Skin epidermis (tissue), 12 donors: ENCODE results near the gene CHID1.

Experiments used
- H3K27ac ChIP-seq, 21 experiments: fragments of 200-600 bp; sonication (generic) in 11 of 21; one replicate each; pipeline ENCODE4 v1.5.0; 2020; ENCODE audit warnings: mild to moderate bottlenecking in 3 of 21, inconsistent platforms in 2 of 21, moderate library complexity in 2 of 21
- H3K4me3 ChIP-seq, 7 experiments: fragments of 200-600 bp; sonication (generic) in 2 of 7; one replicate each; pipeline ENCODE4 v1.5.0; 2020; ENCODE audit warnings: inconsistent platforms in 2 of 7, mild to moderate bottlenecking in 2 of 7, moderate library complexity in 1 of 7

Gene CHID1

GRCh38 chr11:855330-855674 lies 55.3 kb downstream of the CHID1 start:
- Histone ChIP-seq H3K4me3 (no peak overlapping the region), H3K27ac (peak overlapping the region in 1 of 21 experiments; percentile 20)

GRCh38 chr11:854601-855329 lies 55.8 kb downstream of the CHID1 start:
- Histone ChIP-seq H3K27ac (peak overlapping the region in 1 of 21 experiments; percentile 20), H3K4me3 (no peak overlapping the region)

DNA sequence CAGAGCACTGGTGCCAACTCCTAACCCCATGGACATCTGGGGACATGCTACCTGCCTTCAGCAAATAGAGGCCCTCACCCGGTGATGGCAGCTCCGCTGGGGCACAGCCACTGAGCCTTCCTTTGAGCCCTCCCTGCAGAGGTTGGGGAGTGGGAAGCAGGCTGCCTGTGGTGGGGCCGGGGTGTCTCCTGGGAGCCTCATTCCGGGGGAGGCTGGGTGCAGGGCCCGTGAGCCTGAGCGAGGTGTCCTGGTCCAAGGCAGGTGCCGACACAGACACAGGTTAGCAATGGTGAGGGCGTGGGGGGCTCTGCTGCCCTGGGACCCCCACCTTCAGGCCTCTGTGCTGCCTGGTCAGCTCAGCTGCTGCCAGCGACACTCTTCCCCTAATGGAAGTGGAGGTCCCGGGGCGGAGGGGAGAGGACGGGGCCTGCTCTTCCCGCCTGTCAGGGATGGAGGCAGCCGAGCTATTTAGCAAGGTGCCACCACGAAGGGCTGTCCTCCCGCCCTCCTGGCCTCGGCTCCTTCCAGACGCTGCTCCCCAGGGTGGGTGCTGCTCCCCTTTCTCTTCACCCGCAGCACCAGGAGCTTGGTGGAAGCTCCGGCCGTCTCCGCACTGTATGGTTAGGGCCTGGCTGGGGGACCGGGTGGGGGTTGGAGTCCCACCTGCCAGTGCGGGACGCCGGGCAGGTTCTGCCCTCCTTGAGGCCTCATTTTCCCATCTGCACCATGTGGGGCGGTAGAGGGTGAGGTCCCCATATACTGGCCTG lies 56.7 kb downstream of the CHID1 start:
- H3K4me3 ChIP-seq = no peak overlapping the region

DNA sequence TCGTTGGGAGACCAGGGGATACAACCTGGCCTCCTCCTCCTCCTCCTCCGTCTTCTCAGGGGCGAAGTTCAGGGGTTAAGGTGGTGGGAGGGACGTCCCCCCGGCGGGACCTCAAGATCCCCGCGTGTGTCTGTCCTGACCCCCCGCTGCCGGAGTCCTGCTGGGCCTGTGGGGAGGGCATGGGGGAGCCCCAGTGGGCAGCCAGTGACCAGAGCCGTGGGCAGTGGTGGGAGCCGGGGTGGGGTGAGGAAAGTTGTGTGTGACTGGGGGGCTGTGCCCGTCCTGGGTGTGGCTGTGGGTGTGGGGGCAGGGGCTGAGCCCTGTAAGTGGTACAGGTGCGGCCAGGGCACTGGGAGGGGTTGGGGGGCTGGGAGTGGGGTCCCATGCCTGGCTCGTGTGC lies 57.8 kb downstream of the CHID1 start:
- Histone ChIP-seq H3K4me3 (no peak overlapping the region), H3K27ac (peak overlapping the region in 2 of 21 experiments; percentile 40 to 47)

More for the DNA sequence above, 56.7 kb downstream of the CHID1 start:
- H3K27ac ChIP-seq = peak overlapping the region in 1 of 21 experiments; percentile 14

DNA sequence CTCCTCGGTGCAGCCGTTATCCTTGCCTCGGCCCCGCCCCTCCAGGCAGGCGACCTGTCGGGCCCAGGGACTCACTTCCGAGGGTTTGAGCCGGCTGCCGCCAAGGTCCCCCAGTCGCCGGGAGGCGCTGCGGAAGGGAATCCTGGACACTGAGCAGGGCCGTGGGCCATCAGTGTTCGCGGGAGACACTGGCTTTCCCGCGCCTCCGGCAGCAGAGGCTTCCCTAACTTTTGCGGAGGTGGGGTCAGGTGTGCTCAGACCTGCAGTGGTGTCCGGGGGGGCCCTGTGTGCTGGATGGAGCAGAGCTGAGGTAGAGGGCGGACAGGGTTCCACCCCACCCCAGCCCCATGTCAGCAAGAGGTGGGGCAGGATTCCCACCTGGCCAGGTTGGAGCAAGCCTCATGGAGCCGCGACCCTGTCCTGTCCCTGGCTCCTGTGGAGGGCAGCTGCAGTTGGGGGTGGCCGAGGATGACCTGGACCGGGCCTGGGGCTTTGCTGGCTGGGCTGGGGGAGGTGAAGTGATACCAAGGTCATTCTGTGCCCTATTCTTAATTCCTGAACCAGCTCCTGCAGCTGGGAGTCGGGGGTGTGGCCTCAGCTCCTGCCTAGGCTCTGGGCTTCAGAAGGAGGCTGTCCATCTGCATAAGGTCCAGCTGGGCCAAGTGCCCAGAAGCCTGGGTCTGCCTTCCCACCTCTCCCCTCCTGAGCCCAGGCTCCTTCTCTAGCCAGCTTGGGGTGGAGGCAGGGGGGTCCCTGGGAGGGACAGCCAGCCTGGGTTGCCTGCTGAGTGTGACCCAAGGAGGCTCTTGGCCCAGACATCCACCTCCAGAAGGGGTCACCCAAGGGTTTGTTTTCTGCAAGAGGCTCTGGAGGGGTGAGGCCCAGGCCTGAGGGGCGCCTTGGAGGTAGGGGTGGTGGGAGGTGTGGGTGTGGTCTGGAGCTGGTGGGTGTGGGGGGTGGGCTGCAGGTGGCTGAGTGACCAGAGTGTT lies 59.5 kb downstream of the CHID1 start:
- no peak overlapping the region for H3K27ac ChIP-seq
- H3K4me3 ChIP-seq = peak overlapping the region in 2 of 7 experiments; percentile 29 to 44

GRCh38 chr11:849951-850774 lies 60.4 kb downstream of the CHID1 start:
- peak overlapping the region in 4 of 7 experiments; percentile 29 to 47 (median 40) for H3K4me3 ChIP-seq
- H3K27ac ChIP-seq = peak overlapping the region in 1 of 21 experiments; percentile 25

DNA sequence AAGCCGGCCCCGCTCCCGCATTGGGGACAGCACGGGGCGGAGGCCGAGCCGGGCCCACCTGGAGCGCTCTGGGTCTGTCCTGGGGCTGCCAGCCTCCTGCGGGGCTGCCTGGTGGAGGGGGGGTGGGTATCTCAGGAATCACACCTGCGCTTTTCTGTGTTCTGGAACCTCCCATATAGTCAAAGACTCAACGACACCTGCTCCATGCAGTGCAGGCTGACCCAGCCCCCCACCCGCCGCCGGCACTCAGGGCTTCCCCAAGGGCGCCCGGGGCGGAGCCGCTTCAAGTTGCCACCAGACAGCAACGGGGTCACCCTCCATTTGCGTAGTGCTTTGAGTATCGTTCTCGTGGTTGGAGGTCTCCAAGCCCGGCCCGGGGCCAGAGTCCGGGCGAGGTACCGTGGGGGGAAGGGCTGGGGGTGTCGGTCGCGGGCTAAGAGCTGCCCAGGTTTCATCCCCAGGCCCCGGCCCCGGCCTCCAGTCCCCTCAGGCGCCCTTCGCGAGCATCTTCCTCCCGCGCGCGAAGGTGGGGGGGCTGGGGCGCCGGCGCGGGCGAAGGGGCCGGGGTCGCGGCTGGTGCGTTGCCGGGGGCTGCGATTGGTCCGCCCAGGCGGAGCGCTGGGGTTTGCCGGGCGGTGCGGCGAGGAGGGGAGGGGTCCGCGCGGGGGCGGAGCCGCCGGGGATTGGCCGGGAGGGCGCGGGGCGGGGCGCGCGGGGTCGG lies 61.3 kb downstream of the CHID1 start:
- H3K4me3 ChIP-seq = peak overlapping the region; percentile 22 to 47 (median 40)
- H3K27ac ChIP-seq = peak overlapping the region in 1 of 21 experiments; percentile 62

GRCh38 chr11:848380-848931 lies 62.2 kb downstream of the CHID1 start:
- peak overlapping the region in 3 of 7 experiments; percentile 22 to 47 (median 44) for H3K4me3 ChIP-seq

GRCh38 chr11:847876-848275 lies 62.7 kb downstream of the CHID1 start:
- H3K4me3 ChIP-seq = no peak overlapping the region
- H3K27ac ChIP-seq = peak overlapping the region in 1 of 21 experiments; percentile 100

More at GRCh38 chr11:848380-848931, 62.2 kb downstream of the CHID1 start:
- H3K27ac ChIP-seq = peak overlapping the region in 1 of 21 experiments; percentile 100

DNA sequence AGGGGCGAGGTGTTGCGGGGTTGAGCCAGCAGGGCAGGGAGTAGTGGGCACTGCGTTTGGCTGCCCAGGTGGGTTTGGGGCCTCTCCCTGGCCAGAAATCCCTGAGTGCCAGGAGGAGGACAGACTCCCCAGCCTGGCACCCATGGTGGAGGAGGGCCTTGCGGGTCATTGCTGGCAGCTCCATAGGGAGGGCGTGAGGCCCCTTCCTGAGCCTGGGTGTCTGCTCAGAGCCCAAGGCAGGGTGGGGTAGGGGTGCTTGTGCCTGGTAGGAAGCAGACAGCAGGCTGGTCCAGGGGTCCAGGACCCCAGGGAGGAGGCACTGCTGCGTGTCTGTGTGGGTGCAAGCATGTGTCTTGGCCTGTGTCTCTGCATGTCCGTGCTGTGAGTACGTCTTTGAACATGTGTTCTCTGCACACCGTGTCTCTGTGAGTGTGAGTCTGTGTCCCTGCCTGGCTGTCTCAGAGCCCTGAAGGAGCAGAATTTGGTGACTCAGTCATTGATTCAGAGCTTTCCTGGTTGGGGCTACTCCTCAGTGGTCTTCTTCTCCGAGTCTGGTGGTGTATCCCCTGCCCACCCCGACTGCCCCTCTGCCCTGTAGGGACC lies 64.0 kb downstream of the CHID1 start:
- Histone ChIP-seq H3K27ac (peak overlapping the region in 13 of 21 experiments; percentile 8 to 100 (median 99)), H3K4me3 (no peak overlapping the region)

- peak overlapping the region in 17 of 21 experiments; percentile 8 to 100 (median 98) for H3K27ac ChIP-seq
- H3K4me3 ChIP-seq = peak overlapping the region in 2 of 7 experiments; percentile 78 to 95
Observed at GRCh38 chr11:845872-846495, 64.6 kb downstream of the CHID1 start.

- H3K4me3 ChIP-seq = peak overlapping the region; percentile 70 to 99 (median 86)
- H3K27ac ChIP-seq = peak overlapping the region; percentile 91 to 100 (median 98)
Observed at GRCh38 chr11:844693-845644, 65.6 kb downstream of the CHID1 start.

GRCh38 chr11:843818-844692 lies 66.6 kb downstream of the CHID1 start:
- peak overlapping the region; percentile 91 to 100 (median 98) for H3K27ac ChIP-seq
- peak overlapping the region; percentile 70 to 99 (median 86) for H3K4me3 ChIP-seq

DNA sequence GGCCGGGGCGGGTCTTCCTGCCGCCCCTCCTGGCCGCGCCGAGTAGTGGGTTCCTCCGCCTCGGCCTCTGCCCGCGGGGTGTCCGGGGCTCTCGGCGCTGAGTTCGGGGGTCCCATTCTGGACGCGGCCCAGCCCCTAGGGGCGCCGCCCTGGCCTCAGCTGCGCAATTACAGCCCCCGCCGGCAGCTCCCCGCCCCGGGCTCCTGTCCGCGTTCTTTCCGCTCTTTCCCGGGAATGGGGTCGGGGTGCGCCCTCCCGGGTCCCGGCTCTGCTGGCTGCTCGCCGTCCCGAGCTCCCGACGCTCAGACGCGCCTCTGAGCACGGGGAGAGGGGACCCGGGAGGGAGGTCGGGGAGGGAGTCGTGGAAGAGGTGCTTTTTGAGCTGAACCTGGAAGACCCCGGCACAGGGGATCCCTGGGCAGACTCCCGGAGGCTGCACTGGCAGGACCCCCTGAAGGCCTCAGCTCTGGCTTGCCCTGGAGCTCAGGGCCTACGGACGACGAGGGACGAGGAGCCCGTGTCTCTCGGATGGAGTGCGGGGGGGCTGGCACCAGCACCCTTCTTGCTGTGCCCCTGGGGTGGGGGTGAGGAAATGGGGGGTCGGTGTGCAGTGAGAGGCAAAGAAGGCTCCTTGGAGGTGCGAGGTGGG lies 67.4 kb downstream of the CHID1 start:
- Histone ChIP-seq H3K27ac (peak overlapping the region; percentile 91 to 100 (median 98)), H3K4me3 (peak overlapping the region; percentile 70 to 99 (median 86))
